Measurements from ENCODE around the gene TMC1. TPM values are rescaled to one million over a fixed set of nuclear protein-coding genes. Genes with fewer than 3 reads are reported as not detected.

TMC1 gene
- total RNA-seq, 1 donor from 2014 or later = not detected

GRCh38 chr9:72864327-72864726 is 342.9 kb downstream of the TMC1 start:
- no peak overlapping the region for H3K4me3 Mint-ChIP-seq (ENCODE audit: unreplicated experiment)
- no peaks in the 10 kb centered on the region for H3K4me1 Mint-ChIP-seq (ENCODE audit: low read depth)
- H3K9me3 Mint-ChIP-seq (ENCODE audit: low read depth) = peaks cover 6% of the 10 kb centered on the region
- TF ChIP-seq CTCF (IDR thresholded peaks at IDR 0.05) = no peak
- H3K27me3 Mint-ChIP-seq (ENCODE audit: low read depth) = peaks cover 2% of the 10 kb centered on the region
- no peak for DNase-seq (ENCODE audit: low spot score)
- no peaks in the 10 kb centered on the region for H3K36me3 Mint-ChIP-seq (ENCODE audit: low read depth)
- H3K27ac Mint-ChIP-seq (ENCODE audit: unreplicated experiment) = no peak overlapping the region

GRCh38 chr9:72871685-72872084 is 350.3 kb downstream of the TMC1 start:
- no peak for DNase-seq (ENCODE audit: low spot score)
- peaks cover 1% of the 10 kb centered on the region for H3K27me3 Mint-ChIP-seq (ENCODE audit: low read depth)

GRCh38 chr9:72872718-72873117 is 351.3 kb downstream of the TMC1 start:
- H3K36me3 Mint-ChIP-seq (ENCODE audit: low read depth) = no peaks in the 10 kb centered on the region
- no peak overlapping the region for H3K4me3 Mint-ChIP-seq (ENCODE audit: unreplicated experiment)
- H3K27ac Mint-ChIP-seq (ENCODE audit: unreplicated experiment) = no peak overlapping the region
- no peak for TF ChIP-seq CTCF (IDR thresholded peaks at IDR 0.05)
- no peaks in the 10 kb centered on the region for H3K4me1 Mint-ChIP-seq (ENCODE audit: low read depth)
- DNase-seq (ENCODE audit: low spot score) = no peak
- no peaks in the 10 kb centered on the region for H3K9me3 Mint-ChIP-seq (ENCODE audit: low read depth)
- peaks cover 1% of the 10 kb centered on the region for H3K27me3 Mint-ChIP-seq (ENCODE audit: low read depth)

More at GRCh38 chr9:72871685-72872084, 350.3 kb downstream of the TMC1 start:
- no peak overlapping the region for H3K27ac Mint-ChIP-seq (ENCODE audit: unreplicated experiment)
- peaks cover 2% of the 10 kb centered on the region for H3K9me3 Mint-ChIP-seq (ENCODE audit: low read depth)
- no peak overlapping the region for H3K4me3 Mint-ChIP-seq (ENCODE audit: unreplicated experiment)
- no peaks in the 10 kb centered on the region for H3K4me1 Mint-ChIP-seq (ENCODE audit: low read depth)
- peak; percentile 84 for TF ChIP-seq CTCF (IDR thresholded peaks at IDR 0.05)
- no peaks in the 10 kb centered on the region for H3K36me3 Mint-ChIP-seq (ENCODE audit: low read depth)

GRCh38 chr9:72873456-72873855 is 352.0 kb downstream of the TMC1 start:
- DNase-seq (ENCODE audit: low spot score) = no peak
- H3K4me3 Mint-ChIP-seq (ENCODE audit: unreplicated experiment) = no peak overlapping the region
- H3K36me3 Mint-ChIP-seq (ENCODE audit: low read depth) = peaks cover 2% of the 10 kb centered on the region
- H3K27me3 Mint-ChIP-seq (ENCODE audit: low read depth) = peaks cover 3% of the 10 kb centered on the region
- H3K4me1 Mint-ChIP-seq (ENCODE audit: low read depth) = no peaks in the 10 kb centered on the region
- peaks cover 4% of the 10 kb centered on the region for H3K9me3 Mint-ChIP-seq (ENCODE audit: low read depth)
- no peak for TF ChIP-seq CTCF (IDR thresholded peaks at IDR 0.05)
- H3K27ac Mint-ChIP-seq (ENCODE audit: unreplicated experiment) = no peak overlapping the region

GRCh38 chr9:72874344-72874743 is 352.9 kb downstream of the TMC1 start:
- Mint-ChIP-seq H3K4me3 (ENCODE audit: unreplicated experiment) (no peak overlapping the region), H3K4me1 (ENCODE audit: low read depth) (no peaks in the 10 kb centered on the region), H3K27me3 (ENCODE audit: low read depth) (peaks cover 3% of the 10 kb centered on the region), H3K9me3 (ENCODE audit: low read depth) (peaks cover 7% of the 10 kb centered on the region), H3K27ac (ENCODE audit: unreplicated experiment) (no peak overlapping the region), H3K36me3 (ENCODE audit: low read depth) (peaks cover 2% of the 10 kb centered on the region)
- DNase-seq (ENCODE audit: low spot score) = no peak
- no peak for TF ChIP-seq CTCF (IDR thresholded peaks at IDR 0.05)

Data from chondrocyte (in vitro differentiated cells).